SK-N-SH treated with all-trans-retinoic acid at 6 μM for 48 hours (cell line): ENCODE measurements around the gene FERD3L.

Source experiments
- ATAC-seq: fragments of 200-7000 bp; cut with Tn5 transposase; 3 replicates; pipeline ENCODE4 v1.9.1; 2020; ENCODE audit warnings: mild to moderate bottlenecking, moderate library complexity
- ARNTL ChIP-seq: fragments of 450-650 bp; formaldehyde crosslinking; IDR thresholded peaks from 2 replicates; pipeline ENCODE4 v1.5.0; 2020; ENCODE audit warnings: low read depth, mild to moderate bottlenecking, moderate library complexity, borderline replicate concordance
- CSDC2 ChIP-seq: fragments of 250-450 bp; sonication (Bioruptor Pico); IDR thresholded peaks from 2 replicates; pipeline ENCODE4 v1.5.0; 2020; ENCODE audit warnings: mild to moderate bottlenecking, moderate library complexity
- ESRRG ChIP-seq: fragments of 250-450 bp; sonication (Bioruptor Pico); IDR thresholded peaks from 2 replicates; pipeline ENCODE4 v1.6.1; 2021; ENCODE audit warnings: mild to moderate bottlenecking
- ISL1 ChIP-seq: fragments of 250-450 bp; sonication (Bioruptor Pico); IDR thresholded peaks from 2 replicates; pipeline ENCODE4 v2.1.2; 2022; ENCODE audit warnings: mild to moderate bottlenecking, moderate library complexity
- PATZ1 ChIP-seq: fragments of 250-450 bp; sonication (Bioruptor Pico); IDR thresholded peaks from 2 replicates; pipeline ENCODE4 v1.8.0; 2020; ENCODE audit warnings: mild to moderate bottlenecking, moderate library complexity, borderline replicate concordance
- SNAI2 ChIP-seq: fragments of 250-450 bp; sonication (Bioruptor Pico); IDR thresholded peaks from 2 replicates; pipeline ENCODE4 v1.5.0; 2020; ENCODE audit warnings: mild to moderate bottlenecking, moderate library complexity
- TCF4 ChIP-seq: fragments of 250-450 bp; sonication (Bioruptor Pico); IDR thresholded peaks from 2 replicates; pipeline ENCODE4 v1.8.0; 2021; ENCODE audit warnings: mild to moderate bottlenecking, moderate library complexity, borderline replicate concordance
- TOX ChIP-seq: fragments of 250-450 bp; sonication (Bioruptor Pico); IDR thresholded peaks from 2 replicates; pipeline ENCODE4 v1.8.0; 2021; ENCODE audit warnings: mild to moderate bottlenecking, moderate library complexity, borderline replicate concordance
- ZC3H10 ChIP-seq: fragments of 250-450 bp; sonication (Bioruptor Pico); IDR thresholded peaks from 2 replicates; pipeline ENCODE4 v1.5.1; 2021; ENCODE audit warnings: mild to moderate bottlenecking, moderate library complexity
- ZFP30 ChIP-seq: fragments of 450-650 bp; formaldehyde crosslinking; IDR thresholded peaks from 2 replicates; pipeline ENCODE4 v1.5.0; 2022; ENCODE audit warnings: mild to moderate bottlenecking, moderate library complexity
- ZNF70 ChIP-seq: fragments of 450-650 bp; formaldehyde crosslinking; IDR thresholded peaks from 2 replicates; pipeline ENCODE4 v1.5.0; 2020; ENCODE audit warnings: mild to moderate bottlenecking, moderate library complexity
- TF ChIP-seq, protein P1 (sequence below): fragments of 250-450 bp; sonication (Bioruptor Pico); IDR thresholded peaks from 2 replicates; pipeline ENCODE4 v1.8.0; 2021; ENCODE audit warnings: low read depth, mild to moderate bottlenecking, moderate library complexity, borderline replicate concordance
- TF ChIP-seq, protein P2 (sequence below): fragments of 250-450 bp; sonication (Bioruptor Pico); IDR thresholded peaks from 2 replicates; pipeline ENCODE4 v1.5.1; 2020; ENCODE audit warnings: low read depth, mild to moderate bottlenecking, moderate library complexity
- TF ChIP-seq, protein P3 (sequence below): fragments of 250-450 bp; sonication (Bioruptor Pico); IDR thresholded peaks from 2 replicates; pipeline ENCODE4 v1.5.0; 2020; ENCODE audit warnings: mild to moderate bottlenecking, moderate library complexity

Gene FERD3L

DNA sequence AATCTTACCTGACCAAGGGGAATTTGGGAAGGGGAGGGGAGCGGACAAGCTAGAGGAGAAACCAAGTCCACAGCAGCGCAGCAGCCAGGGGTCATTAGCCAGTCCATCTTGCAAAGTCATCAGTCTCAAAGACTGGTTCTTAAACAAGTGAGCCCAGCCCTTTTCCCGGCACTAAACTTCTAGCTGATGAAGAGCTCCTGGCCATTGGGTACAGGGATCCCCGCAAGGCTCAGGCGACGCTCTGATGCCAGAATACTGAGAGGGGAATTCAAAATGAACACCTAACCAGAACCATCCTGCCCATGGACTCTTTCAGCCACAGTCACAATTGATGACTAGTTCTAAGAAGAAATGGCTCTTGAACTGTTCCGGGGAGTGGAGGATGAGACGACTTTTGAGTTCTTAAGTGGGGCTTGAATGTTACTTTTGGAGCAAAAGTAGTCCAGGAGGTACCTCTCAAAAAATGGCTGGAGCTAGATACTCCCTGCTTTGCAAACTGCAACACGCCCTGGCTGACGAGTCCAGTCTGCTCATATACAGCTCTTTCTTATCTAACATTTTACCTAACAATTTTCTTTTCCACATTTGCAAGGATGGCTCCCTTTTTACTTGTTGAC lies 25.2 kb downstream of the FERD3L start:
- TF ChIP-seq TCF4 (CRISPR knock-in tag) (no peak), ESRRG (CRISPR knock-in tag) (no peak), SNAI2 (CRISPR knock-in tag) (no peak), ZC3H10 (CRISPR knock-in tag) (no peak), TOX (no peak), ISL1 (CRISPR knock-in tag) (no peak)
- TF ChIP-seq, protein P1, sequence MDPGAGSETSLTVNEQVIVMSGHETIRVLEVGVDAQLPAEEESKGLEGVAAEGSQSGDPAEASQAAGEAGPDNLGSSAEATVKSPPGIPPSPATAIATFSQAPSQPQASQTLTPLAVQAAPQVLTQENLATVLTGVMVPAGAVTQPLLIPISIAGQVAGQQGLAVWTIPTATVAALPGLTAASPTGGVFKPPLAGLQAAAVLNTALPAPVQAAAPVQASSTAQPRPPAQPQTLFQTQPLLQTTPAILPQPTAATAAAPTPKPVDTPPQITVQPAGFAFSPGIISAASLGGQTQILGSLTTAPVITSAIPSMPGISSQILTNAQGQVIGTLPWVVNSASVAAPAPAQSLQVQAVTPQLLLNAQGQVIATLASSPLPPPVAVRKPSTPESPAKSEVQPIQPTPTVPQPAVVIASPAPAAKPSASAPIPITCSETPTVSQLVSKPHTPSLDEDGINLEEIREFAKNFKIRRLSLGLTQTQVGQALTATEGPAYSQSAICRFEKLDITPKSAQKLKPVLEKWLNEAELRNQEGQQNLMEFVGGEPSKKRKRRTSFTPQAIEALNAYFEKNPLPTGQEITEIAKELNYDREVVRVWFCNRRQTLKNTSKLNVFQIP (CRISPR knock-in tag), result no peak
- TF ChIP-seq, protein P2, sequence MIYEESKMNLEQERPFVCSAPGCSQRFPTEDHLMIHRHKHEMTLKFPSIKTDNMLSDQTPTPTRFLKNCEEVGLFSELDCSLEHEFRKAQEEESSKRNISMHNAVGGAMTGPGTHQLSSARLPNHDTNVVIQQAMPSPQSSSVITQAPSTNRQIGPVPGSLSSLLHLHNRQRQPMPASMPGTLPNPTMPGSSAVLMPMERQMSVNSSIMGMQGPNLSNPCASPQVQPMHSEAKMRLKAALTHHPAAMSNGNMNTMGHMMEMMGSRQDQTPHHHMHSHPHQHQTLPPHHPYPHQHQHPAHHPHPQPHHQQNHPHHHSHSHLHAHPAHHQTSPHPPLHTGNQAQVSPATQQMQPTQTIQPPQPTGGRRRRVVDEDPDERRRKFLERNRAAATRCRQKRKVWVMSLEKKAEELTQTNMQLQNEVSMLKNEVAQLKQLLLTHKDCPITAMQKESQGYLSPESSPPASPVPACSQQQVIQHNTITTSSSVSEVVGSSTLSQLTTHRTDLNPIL (CRISPR knock-in tag), result no peak
- TF ChIP-seq, protein P3, sequence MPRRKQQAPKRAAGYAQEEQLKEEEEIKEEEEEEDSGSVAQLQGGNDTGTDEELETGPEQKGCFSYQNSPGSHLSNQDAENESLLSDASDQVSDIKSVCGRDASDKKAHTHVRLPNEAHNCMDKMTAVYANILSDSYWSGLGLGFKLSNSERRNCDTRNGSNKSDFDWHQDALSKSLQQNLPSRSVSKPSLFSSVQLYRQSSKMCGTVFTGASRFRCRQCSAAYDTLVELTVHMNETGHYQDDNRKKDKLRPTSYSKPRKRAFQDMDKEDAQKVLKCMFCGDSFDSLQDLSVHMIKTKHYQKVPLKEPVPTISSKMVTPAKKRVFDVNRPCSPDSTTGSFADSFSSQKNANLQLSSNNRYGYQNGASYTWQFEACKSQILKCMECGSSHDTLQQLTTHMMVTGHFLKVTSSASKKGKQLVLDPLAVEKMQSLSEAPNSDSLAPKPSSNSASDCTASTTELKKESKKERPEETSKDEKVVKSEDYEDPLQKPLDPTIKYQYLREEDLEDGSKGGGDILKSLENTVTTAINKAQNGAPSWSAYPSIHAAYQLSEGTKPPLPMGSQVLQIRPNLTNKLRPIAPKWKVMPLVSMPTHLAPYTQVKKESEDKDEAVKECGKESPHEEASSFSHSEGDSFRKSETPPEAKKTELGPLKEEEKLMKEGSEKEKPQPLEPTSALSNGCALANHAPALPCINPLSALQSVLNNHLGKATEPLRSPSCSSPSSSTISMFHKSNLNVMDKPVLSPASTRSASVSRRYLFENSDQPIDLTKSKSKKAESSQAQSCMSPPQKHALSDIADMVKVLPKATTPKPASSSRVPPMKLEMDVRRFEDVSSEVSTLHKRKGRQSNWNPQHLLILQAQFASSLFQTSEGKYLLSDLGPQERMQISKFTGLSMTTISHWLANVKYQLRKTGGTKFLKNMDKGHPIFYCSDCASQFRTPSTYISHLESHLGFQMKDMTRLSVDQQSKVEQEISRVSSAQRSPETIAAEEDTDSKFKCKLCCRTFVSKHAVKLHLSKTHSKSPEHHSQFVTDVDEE, result no peak
- no peak for ATAC-seq

- no peak for TF ChIP-seq ZFP30 (CRISPR knock-in tag)
- TF ChIP-seq, protein P2 (CRISPR knock-in tag), result no peak
- no peak for TF ChIP-seq ZNF70
- TF ChIP-seq ISL1 (CRISPR knock-in tag), result no peak
- TF ChIP-seq ARNTL, result no peak
- TF ChIP-seq, protein P3, result no peak
- ATAC-seq, result no peak
These were observed 25.8 kb downstream of the FERD3L start for GRCh38 chr7:19119372-19119771.

DNA sequence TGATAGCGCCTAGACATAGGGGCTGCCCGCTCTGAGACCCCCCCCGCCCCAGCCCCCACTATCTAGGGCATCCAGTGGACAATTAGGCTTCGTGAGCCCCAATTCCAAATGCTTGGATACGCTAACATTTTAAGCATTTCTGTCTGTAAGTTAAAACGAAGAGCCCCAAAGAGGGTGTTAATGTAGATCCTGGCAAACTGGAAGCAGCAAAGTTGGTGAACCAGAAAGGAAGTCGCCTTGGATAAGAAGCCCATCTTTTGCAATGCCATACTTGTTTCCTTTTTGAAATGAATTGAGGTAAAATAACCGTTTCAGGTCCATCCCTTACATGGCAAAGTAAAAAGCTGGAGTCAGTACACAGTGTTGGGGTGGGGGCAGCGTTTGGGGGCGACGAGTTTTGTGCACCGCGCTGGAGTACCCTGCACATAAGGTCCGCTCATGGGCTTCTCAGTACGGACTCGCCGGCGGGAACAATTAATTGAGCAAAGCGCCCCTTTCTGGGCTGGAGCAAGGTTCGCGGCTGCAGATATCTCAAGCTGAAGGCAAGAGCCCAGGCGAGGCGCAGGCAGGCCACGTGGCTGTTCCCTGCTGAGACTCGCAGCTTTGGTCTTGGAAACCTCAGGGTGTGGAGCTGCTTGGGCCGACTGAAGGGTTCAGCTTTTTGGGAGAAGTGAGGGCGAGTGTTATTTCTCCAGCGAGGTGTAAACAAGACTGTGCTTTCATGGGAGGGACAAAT lies 26.4 kb downstream of the FERD3L start:
- peak; percentile 14 for ATAC-seq
- TF ChIP-seq PATZ1 (CRISPR knock-in tag), result no peak; the same call in 1 of the 2 replicates
- 0 out of 2 replicates have a peak, but pooled peaks have one; percentile 59 for TF ChIP-seq CSDC2 (CRISPR knock-in tag)
